ENCODE results near the gene KCTD1.

Gene KCTD1

DNA sequence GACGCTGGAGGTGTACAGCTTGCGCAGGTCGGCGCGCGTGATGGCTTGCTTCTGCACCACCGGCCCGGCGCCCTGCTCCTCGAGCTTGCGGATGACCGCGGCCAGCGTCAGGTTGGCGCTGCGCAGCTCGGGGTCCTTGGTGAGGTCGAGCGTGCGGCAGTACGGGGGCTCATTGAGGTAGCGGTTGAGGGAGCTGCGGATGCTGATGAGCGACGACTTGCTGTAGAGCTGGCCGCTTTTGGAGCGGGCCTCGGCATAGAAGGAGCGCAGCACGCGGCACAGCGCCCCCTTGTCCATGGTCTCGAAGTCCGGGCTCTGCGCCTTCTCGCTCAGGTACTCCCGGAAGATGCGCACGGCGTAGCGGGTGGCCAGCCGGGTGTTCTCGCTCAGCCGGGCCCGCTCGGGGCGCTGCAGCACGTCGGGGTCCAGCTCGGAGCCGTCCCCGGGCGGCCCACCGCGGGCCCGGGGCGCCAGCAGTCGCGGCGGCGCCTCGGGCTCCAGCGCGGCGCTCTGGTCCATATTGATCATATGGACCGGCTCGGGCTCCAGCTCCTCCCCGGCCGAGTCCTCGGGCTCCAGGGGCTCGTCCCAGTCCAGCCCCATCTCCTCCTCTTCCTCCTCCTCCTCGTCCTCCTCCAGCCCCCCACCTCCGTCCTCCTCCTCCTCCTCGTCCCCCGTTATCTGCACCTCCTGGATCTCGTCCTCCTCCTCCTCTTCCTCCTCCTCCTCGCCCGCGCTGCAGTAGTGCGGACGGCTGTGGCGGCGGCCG, 523 bp downstream of the KCTD1 start:
- TF ChIP-seq, protein P1, sequence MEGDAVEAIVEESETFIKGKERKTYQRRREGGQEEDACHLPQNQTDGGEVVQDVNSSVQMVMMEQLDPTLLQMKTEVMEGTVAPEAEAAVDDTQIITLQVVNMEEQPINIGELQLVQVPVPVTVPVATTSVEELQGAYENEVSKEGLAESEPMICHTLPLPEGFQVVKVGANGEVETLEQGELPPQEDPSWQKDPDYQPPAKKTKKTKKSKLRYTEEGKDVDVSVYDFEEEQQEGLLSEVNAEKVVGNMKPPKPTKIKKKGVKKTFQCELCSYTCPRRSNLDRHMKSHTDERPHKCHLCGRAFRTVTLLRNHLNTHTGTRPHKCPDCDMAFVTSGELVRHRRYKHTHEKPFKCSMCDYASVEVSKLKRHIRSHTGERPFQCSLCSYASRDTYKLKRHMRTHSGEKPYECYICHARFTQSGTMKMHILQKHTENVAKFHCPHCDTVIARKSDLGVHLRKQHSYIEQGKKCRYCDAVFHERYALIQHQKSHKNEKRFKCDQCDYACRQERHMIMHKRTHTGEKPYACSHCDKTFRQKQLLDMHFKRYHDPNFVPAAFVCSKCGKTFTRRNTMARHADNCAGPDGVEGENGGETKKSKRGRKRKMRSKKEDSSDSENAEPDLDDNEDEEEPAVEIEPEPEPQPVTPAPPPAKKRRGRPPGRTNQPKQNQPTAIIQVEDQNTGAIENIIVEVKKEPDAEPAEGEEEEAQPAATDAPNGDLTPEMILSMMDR (conservative IDR thresholded peaks at IDR 0.05; ENCODE audit: low read length) = peak; percentile 49
- peak; percentile 76 for DNase-seq (ENCODE audit: low read depth)
- peak overlapping the region; percentile 76 for H3K4me3 ChIP-seq (ENCODE audit: low read length)

DNA sequence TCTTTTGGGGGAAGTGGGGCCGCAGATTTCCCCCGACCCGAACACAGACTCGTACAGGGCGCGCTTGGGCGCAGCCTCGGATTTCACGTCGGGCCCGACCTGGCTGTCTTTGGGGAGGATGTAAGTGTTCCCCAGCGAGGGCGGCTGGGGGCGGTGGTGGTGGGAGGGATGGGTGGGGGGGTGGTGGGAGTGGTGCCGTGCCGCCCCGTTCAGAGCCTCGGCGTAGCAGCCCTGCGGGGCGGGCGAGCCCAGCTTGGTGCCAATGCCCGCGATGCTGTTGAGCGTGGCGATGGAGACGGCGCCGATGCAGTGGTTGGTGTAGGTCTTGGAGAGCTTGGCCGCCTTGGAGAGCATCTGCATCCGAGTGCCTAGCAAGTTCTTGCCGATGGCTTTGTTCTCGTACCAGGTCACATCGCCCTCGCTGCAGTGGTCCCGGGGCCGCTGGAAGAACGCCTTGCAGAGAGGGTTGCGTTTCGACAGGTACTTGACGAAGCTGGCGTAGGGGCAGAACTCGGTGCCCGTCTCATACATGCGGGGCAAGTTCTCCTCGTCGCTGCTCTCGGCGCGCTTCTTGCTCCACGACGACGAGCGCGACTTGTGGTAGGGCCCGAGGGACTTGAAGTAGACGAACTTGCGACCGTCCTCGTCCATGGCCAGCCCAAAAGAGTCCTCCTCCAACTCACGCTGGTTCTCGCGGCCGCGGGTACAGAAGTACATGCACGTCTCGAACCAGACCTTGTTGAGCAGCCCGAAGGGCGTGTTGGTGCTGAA, 1.3 kb downstream of the KCTD1 start:
- H3K4me3 ChIP-seq (ENCODE audit: low read length) = peak overlapping the region; percentile 76
- TF ChIP-seq, protein P1 (conservative IDR thresholded peaks at IDR 0.05; ENCODE audit: low read length) = no peak

DNA sequence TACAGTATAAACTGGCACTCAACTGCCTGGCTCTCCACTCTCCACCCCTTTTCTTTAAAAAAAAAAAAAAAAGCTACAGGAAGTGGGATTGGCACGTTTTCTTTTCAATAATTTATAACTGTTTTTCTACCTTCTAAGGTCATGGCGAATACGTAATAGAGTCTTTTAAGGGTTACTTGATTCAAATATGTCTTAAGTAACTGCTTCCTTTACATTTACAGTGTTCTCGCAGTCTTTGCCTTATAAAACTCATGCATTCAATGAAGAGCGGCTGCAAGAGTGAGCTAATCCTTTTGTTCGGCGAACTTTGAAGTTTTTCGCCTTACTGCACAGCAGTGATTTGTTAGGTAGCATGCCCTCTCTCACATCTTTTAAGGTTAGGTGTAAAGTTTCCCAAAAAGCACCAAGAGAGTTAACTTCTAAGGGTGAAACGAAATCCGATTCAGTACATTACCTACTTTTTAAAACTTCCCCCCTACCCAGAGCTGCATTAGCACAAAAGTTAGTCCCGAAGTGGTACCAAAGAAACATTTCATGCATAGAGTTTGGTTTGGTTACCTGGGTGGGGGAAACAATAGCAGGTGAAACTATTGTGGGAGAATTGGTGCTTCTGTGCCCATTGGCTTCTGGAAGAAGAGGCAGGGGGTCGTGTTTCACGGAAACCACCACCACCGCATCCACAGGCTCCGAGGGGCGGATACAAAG, 2.0 kb downstream of the KCTD1 start:
- no peak for DNase-seq (ENCODE audit: low read depth)
- H3K4me3 ChIP-seq (ENCODE audit: low read length) = no peak overlapping the region
- TF ChIP-seq, protein P1 (conservative IDR thresholded peaks at IDR 0.05; ENCODE audit: low read length) = no peak

More for the DNA sequence above, 1.3 kb downstream of the KCTD1 start:
- no peak for DNase-seq (ENCODE audit: low read depth)

DNA sequence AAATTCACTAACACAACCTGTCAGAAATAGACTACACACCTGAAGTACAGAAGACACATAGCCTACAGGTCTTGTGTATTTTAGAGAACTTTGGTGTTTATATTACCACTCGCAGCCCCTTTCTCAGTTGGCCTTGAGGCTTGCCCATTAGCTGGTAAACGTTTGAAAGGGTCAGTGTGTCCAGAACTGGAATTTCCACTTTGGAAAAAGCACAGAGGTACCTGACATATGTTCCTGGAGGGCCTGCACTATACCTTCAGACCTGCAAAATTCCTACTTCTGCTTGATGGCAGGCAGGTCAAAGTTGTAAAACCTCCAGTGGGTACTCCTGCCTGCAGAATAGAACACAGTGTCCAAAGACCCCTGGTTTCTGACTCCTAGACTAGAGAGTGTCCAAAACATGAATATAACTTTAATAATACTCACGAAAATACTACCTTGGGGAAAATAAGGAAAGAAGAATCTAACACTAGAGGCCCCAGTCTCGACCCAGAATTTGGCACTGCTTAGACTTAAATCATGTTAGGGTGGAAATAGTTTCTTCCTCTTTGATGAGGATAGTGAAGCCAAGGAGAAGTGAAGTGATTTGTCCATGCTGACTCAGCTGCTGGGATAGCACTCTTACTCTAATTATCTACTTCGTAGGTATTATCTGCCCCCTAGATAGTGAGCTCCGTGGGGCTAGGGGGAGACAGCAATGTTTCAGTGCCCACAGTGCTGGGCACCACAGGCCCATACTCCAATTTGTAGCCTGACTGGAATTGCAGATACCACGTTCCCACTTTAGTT, 2.8 kb downstream of the KCTD1 start:
- no peak for DNase-seq (ENCODE audit: low read depth)
- TF ChIP-seq, protein P1 (conservative IDR thresholded peaks at IDR 0.05; ENCODE audit: low read length) = no peak
- no peak overlapping the region for H3K4me3 ChIP-seq (ENCODE audit: low read length)

DNA sequence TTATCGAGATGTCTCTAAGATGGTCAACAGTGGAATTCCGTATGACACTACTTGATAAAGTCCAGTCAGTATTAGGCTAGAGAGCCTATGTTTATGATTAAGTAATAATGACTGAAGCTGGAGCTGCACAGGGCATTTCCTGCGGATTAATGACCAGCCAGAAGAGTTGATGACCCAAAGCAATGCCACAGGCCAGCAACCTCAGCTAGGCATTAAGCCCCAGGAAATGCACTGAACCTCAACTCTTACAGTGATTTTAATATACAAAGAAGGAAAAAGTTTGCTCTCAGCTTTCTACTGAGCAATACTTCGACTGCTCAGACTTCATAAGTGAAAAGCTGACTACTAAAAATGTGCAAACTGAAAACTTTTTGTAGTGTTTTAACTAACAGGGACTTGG, 3.9 kb downstream of the KCTD1 start:
- TF ChIP-seq, protein P1 (conservative IDR thresholded peaks at IDR 0.05; ENCODE audit: low read length) = no peak
- H3K4me3 ChIP-seq (ENCODE audit: low read length) = no peak overlapping the region
- DNase-seq (ENCODE audit: low read depth) = no peak

DNA sequence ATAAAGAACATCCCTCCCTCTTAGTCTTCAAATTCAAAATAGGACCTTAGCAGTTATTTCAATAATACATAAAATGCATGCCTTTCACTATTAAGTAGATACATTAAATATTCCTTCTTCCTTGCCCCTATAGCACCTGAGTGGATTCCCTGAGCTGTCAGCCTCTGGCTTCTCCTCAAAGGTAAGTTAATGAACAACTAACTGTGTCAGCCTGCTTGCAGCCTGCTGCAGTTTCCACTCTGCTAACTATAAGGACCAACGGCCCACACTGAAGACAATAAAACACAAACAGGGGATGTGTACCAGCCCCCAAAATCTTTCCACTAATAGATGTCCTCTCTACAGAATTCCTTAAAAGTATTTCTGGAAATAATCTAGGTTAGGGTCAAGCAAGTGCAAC, 5.0 kb downstream of the KCTD1 start:
- no peak for DNase-seq (ENCODE audit: low read depth)
- no peak overlapping the region for H3K4me3 ChIP-seq (ENCODE audit: low read length)
- TF ChIP-seq, protein P1 (conservative IDR thresholded peaks at IDR 0.05; ENCODE audit: low read length) = no peak
